K562 (cell line): ENCODE results near the gene F2. TPM values are rescaled to one million over a fixed set of nuclear protein-coding genes. Genes with fewer than 3 reads are reported as not detected.

Experiments
- ATAC-seq: fragments of 200-7000 bp; cut with Tn5 transposase; 3 replicates; pipeline ENCODE4 v1.9.1; 2020; ENCODE audit warnings: moderate library complexity
- BruUV-seq: library from RNA; stranded (reverse); fragments of 400-500 nt; replicated peaks from 2 replicates; lab custom pipeline; 2021; lab: Mats Ljungman, UMichigan
- CTCF ChIA-PET: fragments of 300-600 bp; formaldehyde crosslinking; extraction: SDS; loops from one replicate; lab custom pipeline; 2021; ENCODE audit warnings: low intra/inter-chr PET ratio; lab: Yijun Ruan, JAX
- POLR2A ChIA-PET: fragments of 300-600, 350-650 bp; sonication (Branson Sonifier 250); formaldehyde crosslinking; extraction: SDS; loops from one replicate; lab custom pipeline; 2021; ENCODE audit warnings: antibody characterized with exemption, inconsistent platforms; lab: Yijun Ruan, JAX
- DNase-seq, 4 experiments: peaks; one replicate each; pipeline versions ENCODE4 v3.0.0 to v3.0.0-alpha.2; 2011 to 2018; ENCODE audit warnings: low spot score in 3 of 4, mixed read lengths in 3 of 4; ENCODE audit errors: extremely low read depth in 1 of 4
- FAIRE-seq: peaks from 2 replicates; lab custom pipeline; 2011; peaks lifted over from hg19 to GRCh38; lab: Jason Lieb, UNC
- H2AFZ ChIP-seq: 2 replicates; pipeline ENCODE4 v1.6.0; 2011; ENCODE audit warnings: low read depth, low read length, control low read depth, inconsistent platforms
- H3K27ac ChIP-seq: fragments of 200-600 bp; 3 replicates; pipeline ENCODE4 v1.8.0; 2011; ENCODE audit warnings: low read depth, mild to moderate bottlenecking, control low read depth, inconsistent platforms, low read length, moderate library complexity, mixed read lengths; ENCODE audit errors: extremely low read depth
- H3K27me3 ChIP-seq, 2 experiments: fragments of 300-600 bp in 1 of 2; 2 replicates in 1 of 2; 3 replicates in 1 of 2; pipeline versions ENCODE4 v1.6.0 to v1.8.0; 2011; ENCODE audit warnings: inconsistent platforms in 2 of 2, low read length in 2 of 2, mild to moderate bottlenecking in 1 of 2, mixed read lengths in 1 of 2, moderate library complexity in 1 of 2; ENCODE audit not compliant: control insufficient read depth in 2 of 2, insufficient read depth in 2 of 2
- H3K36me3 ChIP-seq: fragments of 300-600 bp; 3 replicates; pipeline ENCODE4 v1.8.0; 2011; ENCODE audit warnings: mild to moderate bottlenecking, low read length, inconsistent platforms; ENCODE audit not compliant: control insufficient read depth, insufficient read depth
- H3K4me1 ChIP-seq, 2 experiments: fragments of 200-600 bp in 1 of 2; replicated peaks in 1 of 2; 2 replicates in 1 of 2; 3 replicates in 1 of 2; pipeline versions ENCODE4 v1.5.1 to v1.8.0; 2011; ENCODE audit warnings: inconsistent platforms in 2 of 2, low read length in 2 of 2, mild to moderate bottlenecking in 1 of 2, mixed read lengths in 1 of 2, moderate library complexity in 1 of 2; ENCODE audit not compliant: control insufficient read depth in 2 of 2, insufficient read depth in 2 of 2
- H3K4me2 ChIP-seq: 2 replicates; pipeline ENCODE4 v1.6.1; 2011; ENCODE audit warnings: low read length, control low read depth, inconsistent platforms, mixed read lengths; ENCODE audit not compliant: insufficient read depth
- H3K4me3 ChIP-seq: fragments of 200-600 bp; sonication (generic), shearing (Covaris generic); 2 replicates; pipeline ENCODE4 v1.5.1; 2016; ENCODE audit warnings: control low read depth, inconsistent platforms
- H3K79me2 ChIP-seq: fragments of 200-600 bp; 3 replicates; pipeline ENCODE4 v1.8.0; 2011; ENCODE audit warnings: low read length, inconsistent platforms; ENCODE audit not compliant: control insufficient read depth, insufficient read depth
- H3K9ac ChIP-seq, 2 experiments: 2 replicates each; pipeline versions ENCODE4 v1.6.0 to v1.6.1; 2011; ENCODE audit warnings: low read depth in 2 of 2, low read length in 2 of 2, control low read depth in 1 of 2, inconsistent platforms in 1 of 2, mild to moderate bottlenecking in 1 of 2, mixed read lengths in 1 of 2; ENCODE audit not compliant: insufficient read depth in 1 of 2
- H3K9me1 ChIP-seq: one replicate; pipeline ENCODE4 v1.6.0; 2011; ENCODE audit warnings: inconsistent platforms, mild to moderate bottlenecking, low read length, moderate library complexity; ENCODE audit not compliant: control insufficient read depth, insufficient read depth
- H3K9me3 ChIP-seq: replicated peaks from 2 replicates; pipeline ENCODE4 v1.5.1; 2011; ENCODE audit warnings: low read depth, low read length, inconsistent platforms; ENCODE audit not compliant: control insufficient read depth, insufficient read depth
- H4K20me1 ChIP-seq: replicated peaks from 2 replicates; pipeline ENCODE4 v1.6.1; 2011; ENCODE audit warnings: low read length, inconsistent platforms, mixed read lengths; ENCODE audit not compliant: control insufficient read depth, insufficient read depth
- BRD9 ChIP-seq: fragments of 450-650 bp; IDR thresholded peaks from 2 replicates; pipeline ENCODE4 v1.6.1; 2018; ENCODE audit warnings: low read depth; ENCODE audit not compliant: partially characterized antibody
- CBX1 ChIP-seq: sonication (generic); IDR thresholded peaks from 2 replicates; pipeline ENCODE4 v1.6.1; 2016; ENCODE audit warnings: antibody characterized with exemption, low read depth, mild to moderate bottlenecking
- FOXM1 ChIP-seq, 2 experiments: fragments of 450-650 bp in 1 of 2; sonication (generic) in 1 of 2; formaldehyde crosslinking in 1 of 2; IDR thresholded peaks; 2 replicates each; pipeline versions ENCODE4 v1.6.1 to v1.9.0; 2017 to 2022; ENCODE audit warnings: low read depth in 2 of 2, mild to moderate bottlenecking in 2 of 2, missing genetic modification reagents in 1 of 2, moderate library complexity in 1 of 2
- HNRNPUL1 ChIP-seq: fragments of 200-400 bp; formaldehyde crosslinking; IDR thresholded peaks from 2 replicates; pipeline ENCODE4 v1.6.1; 2017; ENCODE audit warnings: low read length
- KLF16 ChIP-seq: IDR thresholded peaks from 2 replicates; pipeline ENCODE4 v1.6.1; 2016; ENCODE audit warnings: antibody characterized with exemption
- OTX1 ChIP-seq: fragments of 450-650 bp; formaldehyde crosslinking; IDR thresholded peaks from 2 replicates; pipeline ENCODE4 v1.4.0; 2022; ENCODE audit warnings: mild to moderate bottlenecking
- PHB ChIP-seq: fragments of 250-450 bp; sonication (Bioruptor Pico); IDR thresholded peaks from 2 replicates; pipeline ENCODE4 v1.5.0; 2021
- POLR2AphosphoS5 ChIP-seq: IDR thresholded peaks from 2 replicates; pipeline ENCODE4 v1.6.1; 2011; ENCODE audit warnings: mild to moderate bottlenecking, low read depth, low read length, moderate library complexity; ENCODE audit not compliant: control insufficient read depth, insufficient read depth
- POLR2B ChIP-seq: fragments of 450-650 bp; IDR thresholded peaks from 2 replicates; pipeline ENCODE4 v1.6.1; 2018; ENCODE audit warnings: low read depth; ENCODE audit not compliant: partially characterized antibody
- SP2 ChIP-seq: IDR thresholded peaks from 2 replicates; pipeline ENCODE4 v1.6.1; 2011; ENCODE audit warnings: mild to moderate bottlenecking, low read depth, low read length, moderate library complexity; ENCODE audit not compliant: poor library complexity, severe bottlenecking; ENCODE audit errors: extremely low read depth
- TCF7L2 ChIP-seq: fragments of 150-350 bp; IDR thresholded peaks from 2 replicates; pipeline ENCODE4 v1.6.1; 2016; ENCODE audit warnings: low read depth, mild to moderate bottlenecking, low read length, moderate library complexity
- TCFL5 ChIP-seq: fragments of 250-450 bp; sonication (Bioruptor Pico); conservative IDR thresholded peaks from 2 replicates; pipeline ENCODE4 v1.6.1; 2021; ENCODE audit warnings: mild to moderate bottlenecking, moderate library complexity, matching md5 sums
- ZNF445 ChIP-seq: fragments of 250-450 bp; sonication (Bioruptor Pico); IDR thresholded peaks from 2 replicates; pipeline ENCODE4 v1.4.0; 2020; ENCODE audit warnings: low read depth, mild to moderate bottlenecking, moderate library complexity
- WGBS: fragments of 100-300 bp; shearing (Covaris generic); methylation state at CpG from one replicate; pipeline ENCODE4 v1.1.6; 2016; ENCODE audit warnings: low coverage, mixed read lengths; ENCODE audit not compliant: insufficient coverage; ENCODE audit errors: missing lambda C conversion rate; 5-methylcytosine and 5-hydroxymethylcytosine counted together
- in situ Hi-C: fragments of 300-500 bp; cut with MboI; formaldehyde crosslinking; loops from 4 replicates; pipeline ENCODE4 v1.15.0; 2018; ENCODE audit warnings: inconsistent platforms, mixed read lengths
- intact Hi-C: fragments of 100-400 bp; cut with micrococcal nuclease; formaldehyde crosslinking; loops from 2 replicates; pipeline ENCODE4 v1.14.2; 2022
- polyA plus RNA-seq, 8 experiments: library from polyadenylated mRNA; depleted of rRNA in 4 of 8; stranded (reverse) in 5 of 8; unstranded in 3 of 8; fragments of >200 nt; fragmentation: Nextera tagmentation in 2 of 8; fragmentation: Illumina TruSeq in 1 of 8; extraction: Ambion mirVana in 2 of 8; extraction: Trizol in 1 of 8; gene quantifications; 2 replicates each; pipeline versions ENCODE4 v1.2.1 to v1.2.3, GENCODE V29; 2011 to 2014; ENCODE audit warnings: inconsistent platforms in 1 of 8, missing spikeins in 1 of 8
- total RNA-seq, 7 experiments: library from RNA; depleted of rRNA in 6 of 7; stranded (reverse); fragments of >200 nt in 6 of 7; fragmentation: Illumina TruSeq in 2 of 7; extraction: Trizol in 2 of 7; gene quantifications; 2 replicates each; pipeline versions ENCODE4 v1.2.1 to v1.2.3, GENCODE V29; 2011 to 2021; ENCODE audit warnings: low replicate concordance in 1 of 7
- TF ChIP-seq, protein P1 (sequence below): sonication (generic); formaldehyde crosslinking; IDR thresholded peaks from 2 replicates; pipeline ENCODE4 v1.8.0; 2022; ENCODE audit warnings: mild to moderate bottlenecking, missing genetic modification reagents
- TF ChIP-seq, protein P2 (sequence below), 2 experiments: fragments of 450-650 bp in 1 of 2; sonication (generic) in 1 of 2; formaldehyde crosslinking in 1 of 2; IDR thresholded peaks in 1 of 2; conservative IDR thresholded peaks in 1 of 2; 2 replicates each; pipeline versions ENCODE4 v1.6.1 to v1.8.1; 2016 to 2023; ENCODE audit warnings: mild to moderate bottlenecking in 2 of 2, moderate library complexity in 2 of 2, inconsistent platforms in 1 of 2, missing genetic modification reagents in 1 of 2
- TF ChIP-seq, protein P3 (sequence below): fragments of 450-650 bp; IDR thresholded peaks from 2 replicates; pipeline ENCODE4 v1.6.1; 2016; ENCODE audit warnings: missing biosample characterization, missing genetic modification characterization
- TF ChIP-seq, protein P4 (sequence below): fragments of 250-450 bp; sonication (Bioruptor Pico); IDR thresholded peaks from 2 replicates; pipeline ENCODE4 v1.4.0; 2020; ENCODE audit warnings: borderline replicate concordance

F2 gene
- total and polyA plus RNA-seq, 9 of the 15 experiments (the other 6 are each of a cell fraction or from before 2014, with no cell fraction given): 0.16 TPM; not detected in 8

DNA sequence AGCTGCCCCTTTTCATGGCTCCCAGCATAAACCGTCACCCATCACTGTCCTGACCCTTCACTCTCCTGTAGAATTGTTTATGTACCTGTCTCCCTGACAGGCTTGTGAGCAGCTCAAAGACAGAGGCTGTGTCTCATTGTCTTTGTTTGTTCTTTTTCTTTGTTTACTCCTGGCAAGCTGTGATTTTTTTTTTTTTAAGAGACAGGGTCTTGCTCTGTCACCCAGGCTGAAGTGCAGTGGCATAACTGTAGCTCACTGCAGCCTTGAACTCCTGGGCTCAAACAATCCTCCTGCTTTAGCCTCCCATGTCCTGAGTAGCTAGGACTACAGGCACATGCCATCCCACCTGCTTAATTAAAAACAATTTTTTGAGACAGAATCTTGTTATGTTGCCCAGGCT lies 28.3 kb upstream of the F2 start:
- Histone ChIP-seq H3K27ac (no peak overlapping the region), H3K4me2 (no peak overlapping the region), H3K9ac (no peak overlapping the region), H3K4me1 (peaks cover 6 to 11% of the 10 kb centered on the region in 2 experiments; a peak in 4 of 5 replicates), H4K20me1 (no peaks in the 10 kb centered on the region), H3K27me3 (no peaks in the 10 kb centered on the region), H3K9me3 (no peaks in the 10 kb centered on the region), H3K4me3 (no peak overlapping the region), H2AFZ (no peak overlapping the region)
- WGBS: 92% methylated on average over 1 of the region's 1 CpG
- no TSS peak for BruUV-seq
- DNase-seq: no peak
- in situ Hi-C loops (no loop called here), intact Hi-C loops (no loop called here)
- FAIRE-seq: no peak
- ChIA-PET CTCF (no interaction called here), POLR2A (interaction anchor here (0.5 to 1.2 kb wide), 4 partner anchors 10 to 68 kb away, joined by 3 to 5 read pairs (median 4); partner anchors contain the start of genes ARHGAP1 and ZNF408)
- ATAC-seq: no peak
- TF ChIP-seq CBX1 (no peak), POLR2AphosphoS5 (no peak), KLF16 (no peak), FOXM1 (IDR thresholded peaks at IDR 0.05; ENCODE audit: low read depth) (no peak), FOXM1 (CRISPR knock-in tag; IDR thresholded peaks at IDR 0.05; ENCODE audit: low read depth) (no peak), TCFL5 (CRISPR knock-in tag) (no peak), BRD9 (no peak), SP2 (no peak), POLR2B (no peak), HNRNPUL1 (no peak), ZNF445 (CRISPR knock-in tag) (no peak), OTX1 (CRISPR knock-in tag) (no peak), PHB (CRISPR knock-in tag) (no peak), TCF7L2 (no peak)
- TF ChIP-seq, protein P1, sequence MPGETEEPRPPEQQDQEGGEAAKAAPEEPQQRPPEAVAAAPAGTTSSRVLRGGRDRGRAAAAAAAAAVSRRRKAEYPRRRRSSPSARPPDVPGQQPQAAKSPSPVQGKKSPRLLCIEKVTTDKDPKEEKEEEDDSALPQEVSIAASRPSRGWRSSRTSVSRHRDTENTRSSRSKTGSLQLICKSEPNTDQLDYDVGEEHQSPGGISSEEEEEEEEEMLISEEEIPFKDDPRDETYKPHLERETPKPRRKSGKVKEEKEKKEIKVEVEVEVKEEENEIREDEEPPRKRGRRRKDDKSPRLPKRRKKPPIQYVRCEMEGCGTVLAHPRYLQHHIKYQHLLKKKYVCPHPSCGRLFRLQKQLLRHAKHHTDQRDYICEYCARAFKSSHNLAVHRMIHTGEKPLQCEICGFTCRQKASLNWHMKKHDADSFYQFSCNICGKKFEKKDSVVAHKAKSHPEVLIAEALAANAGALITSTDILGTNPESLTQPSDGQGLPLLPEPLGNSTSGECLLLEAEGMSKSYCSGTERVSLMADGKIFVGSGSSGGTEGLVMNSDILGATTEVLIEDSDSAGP (CRISPR knock-in tag): no peak
- TF ChIP-seq, protein P2, sequence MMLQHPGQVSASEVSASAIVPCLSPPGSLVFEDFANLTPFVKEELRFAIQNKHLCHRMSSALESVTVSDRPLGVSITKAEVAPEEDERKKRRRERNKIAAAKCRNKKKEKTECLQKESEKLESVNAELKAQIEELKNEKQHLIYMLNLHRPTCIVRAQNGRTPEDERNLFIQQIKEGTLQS (IDR thresholded peaks at IDR 0.05): no peak
- TF ChIP-seq, protein P2 (CRISPR knock-in tag; conservative IDR thresholded peaks at IDR 0.05): no peak
- TF ChIP-seq, protein P3, sequence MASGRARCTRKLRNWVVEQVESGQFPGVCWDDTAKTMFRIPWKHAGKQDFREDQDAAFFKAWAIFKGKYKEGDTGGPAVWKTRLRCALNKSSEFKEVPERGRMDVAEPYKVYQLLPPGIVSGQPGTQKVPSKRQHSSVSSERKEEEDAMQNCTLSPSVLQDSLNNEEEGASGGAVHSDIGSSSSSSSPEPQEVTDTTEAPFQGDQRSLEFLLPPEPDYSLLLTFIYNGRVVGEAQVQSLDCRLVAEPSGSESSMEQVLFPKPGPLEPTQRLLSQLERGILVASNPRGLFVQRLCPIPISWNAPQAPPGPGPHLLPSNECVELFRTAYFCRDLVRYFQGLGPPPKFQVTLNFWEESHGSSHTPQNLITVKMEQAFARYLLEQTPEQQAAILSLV (tag): no peak
- TF ChIP-seq, protein P4, sequence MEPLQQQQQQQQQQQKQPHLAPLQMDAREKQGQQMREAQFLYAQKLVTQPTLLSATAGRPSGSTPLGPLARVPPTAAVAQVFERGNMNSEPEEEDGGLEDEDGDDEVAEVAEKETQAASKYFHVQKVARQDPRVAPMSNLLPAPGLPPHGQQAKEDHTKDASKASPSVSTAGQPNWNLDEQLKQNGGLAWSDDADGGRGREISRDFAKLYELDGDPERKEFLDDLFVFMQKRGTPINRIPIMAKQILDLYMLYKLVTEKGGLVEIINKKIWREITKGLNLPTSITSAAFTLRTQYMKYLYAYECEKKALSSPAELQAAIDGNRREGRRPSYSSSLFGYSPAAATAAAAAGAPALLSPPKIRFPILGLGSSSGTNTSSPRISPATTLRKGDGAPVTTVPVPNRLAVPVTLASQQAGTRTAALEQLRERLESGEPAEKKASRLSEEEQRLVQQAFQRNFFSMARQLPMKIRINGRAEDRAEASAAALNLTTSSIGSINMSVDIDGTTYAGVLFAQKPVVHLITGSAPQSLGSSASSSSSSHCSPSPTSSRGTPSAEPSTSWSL: no peak
- TF ChIP-seq, all 486 proteins: peak for 0
- no peaks in the 10 kb centered on the region for H3K9me1 ChIP-seq
- peaks cover 38% of the 10 kb centered on the region; the same call in 2 of the 3 replicates for H3K36me3 ChIP-seq
- H3K79me2 ChIP-seq: no peaks in the 10 kb centered on the region
